ENCODE data around the gene SPAG6.

GRCh38 chr10:22443175-22443901, 98.0 kb downstream of the SPAG6 start:
- TF ChIP-seq CTCF (IDR thresholded peaks at IDR 0.05) (no peak), POLR2A (IDR thresholded peaks at IDR 0.05) (no peak)
